GM12801 (cell line): ENCODE measurements around the gene CD300LD.

Experiments used
- TF ChIP-seq, protein P1 (sequence below): IDR thresholded peaks from one replicate; pipeline ENCODE4 v1.5.1; 2011; ENCODE audit warnings: control low read depth; ENCODE audit not compliant: insufficient read length; ENCODE audit errors: extremely low read depth

CD300LD gene

DNA sequence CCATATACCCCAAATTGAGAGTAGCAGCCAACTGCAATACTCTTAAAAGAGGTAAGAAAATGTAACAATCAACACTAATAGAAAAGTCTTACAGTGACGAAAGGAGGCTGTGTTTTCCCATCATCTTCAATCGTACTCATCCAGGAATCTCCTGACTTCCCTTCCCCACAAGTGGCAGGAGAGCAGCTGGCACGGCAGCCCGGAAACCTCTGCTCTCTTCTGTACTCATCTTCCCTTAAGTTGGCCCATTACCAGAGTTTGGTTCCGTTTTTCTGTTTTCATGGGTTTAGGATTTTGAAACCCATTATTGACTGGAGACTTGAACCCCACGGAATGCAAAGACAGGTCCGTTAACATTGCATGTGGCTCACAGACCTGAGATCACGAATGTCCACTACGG, 13.1 kb downstream of the CD300LD start:
- TF ChIP-seq, protein P1, sequence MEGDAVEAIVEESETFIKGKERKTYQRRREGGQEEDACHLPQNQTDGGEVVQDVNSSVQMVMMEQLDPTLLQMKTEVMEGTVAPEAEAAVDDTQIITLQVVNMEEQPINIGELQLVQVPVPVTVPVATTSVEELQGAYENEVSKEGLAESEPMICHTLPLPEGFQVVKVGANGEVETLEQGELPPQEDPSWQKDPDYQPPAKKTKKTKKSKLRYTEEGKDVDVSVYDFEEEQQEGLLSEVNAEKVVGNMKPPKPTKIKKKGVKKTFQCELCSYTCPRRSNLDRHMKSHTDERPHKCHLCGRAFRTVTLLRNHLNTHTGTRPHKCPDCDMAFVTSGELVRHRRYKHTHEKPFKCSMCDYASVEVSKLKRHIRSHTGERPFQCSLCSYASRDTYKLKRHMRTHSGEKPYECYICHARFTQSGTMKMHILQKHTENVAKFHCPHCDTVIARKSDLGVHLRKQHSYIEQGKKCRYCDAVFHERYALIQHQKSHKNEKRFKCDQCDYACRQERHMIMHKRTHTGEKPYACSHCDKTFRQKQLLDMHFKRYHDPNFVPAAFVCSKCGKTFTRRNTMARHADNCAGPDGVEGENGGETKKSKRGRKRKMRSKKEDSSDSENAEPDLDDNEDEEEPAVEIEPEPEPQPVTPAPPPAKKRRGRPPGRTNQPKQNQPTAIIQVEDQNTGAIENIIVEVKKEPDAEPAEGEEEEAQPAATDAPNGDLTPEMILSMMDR: no peak

DNA sequence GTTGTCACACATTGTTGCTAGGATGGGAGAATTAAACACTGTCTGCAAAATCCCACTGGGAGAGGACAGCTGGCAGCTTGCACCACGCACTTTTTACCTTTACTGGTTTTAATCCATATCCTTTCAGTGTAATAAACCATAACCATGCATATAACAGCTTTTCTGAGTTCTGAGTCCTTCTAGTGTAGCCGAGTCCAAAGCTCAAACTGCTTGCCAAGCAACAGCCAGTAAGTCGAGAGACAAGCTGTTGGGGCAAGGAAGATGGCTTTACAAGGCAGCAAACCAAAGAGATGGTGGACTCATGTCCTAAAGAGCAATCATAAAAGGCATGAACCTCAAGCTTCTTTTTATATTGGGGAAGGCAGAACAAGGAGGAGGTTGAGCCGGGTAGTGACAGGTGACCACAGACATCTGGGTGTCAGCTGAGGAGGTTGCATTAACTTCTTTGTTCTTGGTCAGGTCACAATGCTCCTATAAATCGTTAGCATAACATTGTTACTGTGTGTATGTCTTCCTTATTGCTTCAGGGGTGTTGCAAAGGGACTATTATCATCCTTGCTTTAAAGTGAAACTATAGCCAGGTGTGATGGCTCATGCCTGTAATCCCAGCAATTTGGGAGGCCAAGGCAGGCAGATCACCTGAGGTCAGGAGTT, 17.5 kb downstream of the CD300LD start:
- TF ChIP-seq, protein P1: no peak

DNA sequence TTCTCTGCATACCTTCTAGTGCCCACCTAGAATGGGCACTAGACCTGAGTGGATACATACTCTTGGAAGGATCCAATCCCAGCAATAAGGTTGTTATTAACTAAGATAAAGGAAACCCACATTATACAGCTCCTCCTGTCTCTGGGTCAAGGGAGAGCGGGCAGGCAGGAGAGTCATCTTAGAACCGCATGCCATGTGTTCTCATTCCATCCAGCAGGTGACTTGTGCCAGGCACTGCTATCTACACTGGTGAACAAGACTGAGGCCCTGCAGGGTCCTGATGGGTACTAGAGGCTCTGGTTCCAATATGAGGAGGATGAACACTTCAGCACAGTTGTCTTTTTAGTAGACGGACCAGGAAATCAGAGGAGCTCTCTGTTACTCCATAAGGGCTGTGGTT, 18.9 kb downstream of the CD300LD start:
- TF ChIP-seq, protein P1: no peak

GRCh38 chr17:74571621-74572270, 20.3 kb downstream of the CD300LD start:
- TF ChIP-seq, protein P1: no peak

DNA sequence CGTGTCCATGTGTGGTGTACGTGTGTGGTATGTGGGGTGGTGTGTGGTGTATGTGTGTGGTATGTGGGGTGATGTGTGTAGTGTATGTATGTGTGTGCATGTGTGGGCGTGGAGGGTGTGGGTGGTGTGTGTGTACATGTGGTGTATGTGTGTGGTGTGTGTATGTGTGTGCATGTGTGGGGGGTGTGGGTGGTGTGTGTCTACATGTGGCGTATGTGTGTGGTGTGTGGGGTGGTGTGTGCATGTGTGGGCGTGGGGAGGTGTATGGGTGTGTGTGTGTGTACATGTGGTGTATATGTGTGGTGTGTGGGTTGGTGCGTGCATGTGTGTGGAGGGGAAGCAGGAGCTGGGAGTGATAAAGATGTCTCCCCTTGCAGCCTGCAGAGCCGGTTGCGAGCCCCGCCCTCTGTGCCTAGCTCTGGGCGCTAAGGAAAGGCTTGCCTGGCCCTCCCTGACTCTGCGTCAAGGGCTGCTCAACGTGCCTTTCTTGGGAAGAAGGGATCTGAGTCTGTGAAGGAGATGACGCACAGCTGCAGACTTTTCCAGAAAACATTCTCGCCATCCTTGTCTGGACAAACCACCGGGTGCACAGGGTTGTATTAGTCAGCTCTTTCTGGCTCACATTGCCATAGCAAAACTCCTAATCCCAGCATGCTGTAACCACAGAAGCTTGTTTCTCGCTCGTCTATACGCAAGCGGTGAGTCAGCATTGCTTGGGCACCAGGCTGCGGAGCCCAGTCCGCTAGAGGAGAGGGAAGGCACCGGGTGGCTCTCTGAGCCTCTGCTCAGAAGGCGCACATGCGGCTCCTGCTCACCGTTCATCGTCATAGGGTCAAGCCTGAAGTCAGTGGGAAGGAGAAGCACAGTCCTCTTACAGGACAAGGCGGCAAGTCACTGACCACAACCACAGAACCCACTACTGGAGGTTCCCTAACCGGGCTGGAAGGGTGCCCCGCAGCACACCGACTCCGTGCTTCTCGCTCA, 22.8 kb downstream of the CD300LD start:
- TF ChIP-seq, protein P1: no peak

DNA sequence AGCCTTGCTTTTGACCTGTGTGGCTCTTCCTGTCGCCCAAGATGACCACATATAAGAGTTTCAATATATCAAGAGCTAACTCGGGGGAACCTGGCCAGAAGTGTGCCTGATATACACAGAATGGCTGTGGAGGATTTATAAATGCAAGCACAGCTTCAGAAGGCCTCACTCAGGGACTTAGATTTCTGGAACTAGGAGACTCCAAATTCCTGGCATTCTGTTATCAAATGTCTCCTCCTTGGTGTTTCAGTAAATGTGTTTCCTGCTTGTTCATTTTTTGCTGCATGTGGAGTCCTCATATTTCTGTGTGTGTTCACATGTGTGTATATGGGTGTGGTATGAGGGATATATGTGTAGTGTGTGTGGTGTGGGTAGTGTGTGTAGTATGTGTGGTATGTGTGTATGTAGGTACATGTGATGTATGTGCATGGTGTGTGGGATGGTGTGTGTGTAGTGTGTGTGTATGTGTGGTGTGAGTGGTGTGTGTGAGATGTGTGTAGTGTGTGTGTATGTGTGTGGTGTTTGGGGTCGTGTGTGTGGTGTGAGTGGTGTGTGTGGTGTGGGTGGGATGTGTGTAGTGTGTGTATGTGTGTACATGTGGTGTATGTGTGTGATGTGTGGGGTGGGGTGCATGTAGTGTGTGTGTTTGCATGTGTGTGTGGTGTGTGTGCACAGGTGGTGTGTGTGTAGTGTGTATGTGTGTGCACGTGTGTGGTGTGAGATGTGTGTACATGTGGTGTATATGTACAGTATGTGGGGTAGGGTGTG, 23.8 kb downstream of the CD300LD start:
- TF ChIP-seq, protein P1: no peak
